Activated naive CD4-positive, alpha-beta T cell treated with anti-CD3 and anti-CD28 coated beads, Interleukin-2, amount 50 U/mL, for 16 hours (primary cell): ENCODE measurements around the gene BMF.
A peak's percentile ranks its signal among the peaks of the same experiment; 100 is the strongest.

Experiments
- DNase-seq: peaks from one replicate; pipeline ENCODE4 v3.0.0-alpha.2; 2020

Gene BMF

DNA sequence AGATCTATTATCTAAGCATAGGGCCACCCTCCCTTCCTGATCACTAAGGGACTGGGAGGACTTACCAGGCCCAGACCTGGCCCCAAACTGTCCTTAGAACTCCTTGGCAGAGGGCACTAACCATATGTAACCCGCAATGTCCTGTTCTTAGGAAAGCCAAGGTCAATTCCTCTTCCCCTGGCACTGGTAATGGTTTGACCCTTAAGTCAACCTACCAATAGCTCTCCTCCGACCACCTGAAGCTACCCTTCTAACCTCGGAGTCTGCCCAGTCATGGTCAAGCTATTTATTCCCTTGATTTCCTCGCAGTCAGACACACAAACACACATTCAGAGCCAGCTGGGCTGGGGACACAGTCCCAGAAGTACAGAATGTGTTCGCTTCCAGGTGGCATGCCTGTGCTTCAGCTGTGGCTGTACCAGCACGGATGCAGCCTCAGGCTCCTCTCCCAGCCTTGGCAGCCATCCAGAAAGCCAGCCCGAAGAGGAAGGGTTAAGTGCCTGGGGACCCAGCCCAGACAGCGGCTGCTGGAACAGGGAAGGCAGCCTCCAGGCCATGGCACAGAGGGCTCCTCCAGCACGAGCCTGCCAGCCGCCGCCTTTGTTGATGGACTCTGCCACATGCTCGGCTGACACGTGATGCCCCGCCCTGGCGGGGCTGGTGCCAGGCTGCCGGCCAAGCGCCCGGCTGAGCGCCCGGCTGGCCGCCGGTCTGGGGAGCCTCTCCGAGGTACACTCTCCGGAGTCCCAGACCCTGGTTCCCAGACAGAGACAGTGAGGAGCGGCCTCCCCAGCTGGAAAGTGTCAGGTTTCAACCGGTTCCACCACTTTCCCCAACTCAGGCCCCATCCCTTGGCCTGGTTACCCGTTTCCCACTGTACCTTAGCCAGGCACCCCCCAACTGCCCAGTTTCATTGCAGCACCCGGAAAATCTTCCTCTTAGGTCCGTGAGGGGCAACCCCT is 5.5 kb downstream of the BMF start:
- DNase-seq, result no peak

DNA sequence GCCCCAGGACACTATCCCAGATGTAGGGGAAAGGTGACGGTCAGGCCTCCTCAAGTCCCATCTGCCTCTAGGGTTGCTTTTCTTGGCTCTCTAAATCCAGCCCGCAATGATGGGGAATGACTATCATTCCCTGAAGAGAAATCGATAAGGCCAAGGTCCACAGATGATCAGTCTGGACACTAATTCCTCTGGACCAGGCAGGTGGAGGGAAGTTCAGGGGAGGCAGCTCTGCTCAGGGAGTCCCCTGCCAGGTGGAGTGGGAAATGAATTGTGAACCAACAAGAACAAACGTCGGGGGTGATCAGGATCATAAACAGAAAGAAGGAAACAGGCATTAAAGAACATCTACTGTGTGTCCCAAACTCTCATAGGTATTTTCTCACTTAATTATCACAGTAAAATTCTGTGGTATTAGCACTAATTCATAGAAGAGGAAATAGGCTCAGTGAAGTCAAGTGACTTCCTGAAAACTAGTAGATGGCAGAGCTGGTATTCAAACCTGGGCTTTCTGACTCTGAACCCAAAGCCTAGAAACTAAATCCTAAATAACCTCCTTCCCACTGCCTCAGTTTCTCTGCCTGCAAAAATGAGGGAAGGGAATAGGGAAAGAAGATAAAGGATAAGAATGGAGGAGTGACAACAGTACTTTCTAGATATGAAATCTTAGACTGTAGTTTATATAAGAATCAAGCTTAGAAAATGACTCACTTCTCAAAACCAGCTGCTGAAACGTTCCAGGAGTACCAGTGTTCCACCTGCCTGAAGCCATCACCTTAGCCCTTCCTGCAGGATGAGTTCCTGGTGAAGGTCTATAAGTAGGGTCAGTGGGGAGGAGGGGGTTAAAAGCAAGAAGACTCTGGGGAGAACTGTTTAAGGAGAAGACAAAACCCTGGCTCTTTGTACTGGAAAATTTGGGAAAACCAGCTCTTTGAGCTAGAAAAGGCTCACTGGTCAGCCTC is 7.5 kb downstream of the BMF start:
- DNase-seq, result no peak

DNA sequence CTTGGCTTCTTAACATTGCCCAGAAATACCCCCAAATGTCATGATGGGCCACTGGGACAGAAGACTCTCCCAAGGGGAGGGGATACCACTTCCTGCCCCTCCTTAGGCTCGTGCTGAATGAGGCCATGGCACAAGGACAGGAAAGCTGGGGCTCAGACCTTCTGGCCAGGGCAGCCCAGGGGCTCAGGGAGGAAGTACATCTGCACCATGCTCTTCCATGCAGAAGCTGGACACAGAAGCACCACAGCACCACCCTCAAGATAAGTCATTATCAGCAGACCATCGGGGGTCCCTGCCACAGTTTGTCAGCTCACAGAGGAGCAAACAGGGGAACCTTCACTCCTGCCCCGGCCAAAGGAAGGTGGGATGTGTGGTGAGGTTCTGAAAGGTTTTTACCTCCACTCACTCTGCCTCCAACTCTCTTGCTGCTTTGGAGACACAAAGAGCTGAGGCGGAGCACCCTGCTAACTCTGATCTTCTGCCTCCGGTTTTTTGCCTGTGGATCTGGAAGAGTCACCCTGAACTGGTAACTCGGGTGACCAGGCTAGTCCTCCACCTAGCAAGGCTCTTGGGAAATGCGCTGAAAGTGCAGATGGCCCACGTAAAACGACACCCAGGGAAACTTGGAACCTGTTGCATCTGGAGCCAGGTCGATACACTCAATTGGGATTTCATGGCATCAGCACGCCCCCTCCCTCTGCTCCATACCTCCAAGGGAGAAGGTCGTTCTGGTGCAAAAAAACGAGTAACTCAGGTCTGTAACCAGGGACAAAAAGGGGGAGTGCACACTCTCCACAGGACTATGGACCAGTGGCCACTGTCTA is 8.3 kb downstream of the BMF start:
- no peak for DNase-seq

DNA sequence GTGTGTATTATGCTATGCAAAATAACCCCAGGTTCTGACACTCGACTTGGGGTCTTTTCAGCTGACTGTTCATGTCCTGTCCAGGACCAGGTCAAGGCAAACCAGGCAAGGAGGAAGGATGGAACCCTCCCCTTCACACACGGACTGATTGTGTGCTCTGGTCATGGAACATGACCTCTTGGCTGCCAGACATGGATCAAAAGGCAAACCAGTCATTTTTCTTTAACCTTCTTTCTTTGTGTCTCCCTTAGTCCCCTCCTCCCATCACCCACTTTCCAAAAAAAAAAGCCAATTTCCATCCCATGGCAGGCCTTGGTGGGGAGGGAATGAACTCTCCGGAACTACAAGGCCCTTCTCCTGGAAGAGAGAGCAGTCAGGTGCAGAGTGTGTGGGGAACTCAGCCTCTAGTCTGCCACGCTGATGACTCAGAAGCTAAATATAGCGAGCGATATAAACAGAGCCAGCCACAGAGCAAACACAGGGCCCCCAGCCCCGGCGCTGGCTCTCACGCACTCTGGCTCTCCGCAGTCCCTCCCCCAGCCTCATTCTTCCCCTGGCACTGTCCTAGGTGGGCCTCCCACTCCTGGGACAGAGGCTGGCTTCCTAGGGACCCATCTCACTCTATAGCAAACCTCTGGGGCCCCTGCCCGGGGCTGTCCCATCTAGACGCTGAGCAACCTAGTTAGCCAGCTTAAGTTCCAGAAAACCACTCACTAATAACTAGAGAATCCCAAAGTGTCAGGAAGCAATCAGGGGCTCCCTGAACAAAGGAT is 10.0 kb downstream of the BMF start:
- DNase-seq, result peak; percentile 83

DNA sequence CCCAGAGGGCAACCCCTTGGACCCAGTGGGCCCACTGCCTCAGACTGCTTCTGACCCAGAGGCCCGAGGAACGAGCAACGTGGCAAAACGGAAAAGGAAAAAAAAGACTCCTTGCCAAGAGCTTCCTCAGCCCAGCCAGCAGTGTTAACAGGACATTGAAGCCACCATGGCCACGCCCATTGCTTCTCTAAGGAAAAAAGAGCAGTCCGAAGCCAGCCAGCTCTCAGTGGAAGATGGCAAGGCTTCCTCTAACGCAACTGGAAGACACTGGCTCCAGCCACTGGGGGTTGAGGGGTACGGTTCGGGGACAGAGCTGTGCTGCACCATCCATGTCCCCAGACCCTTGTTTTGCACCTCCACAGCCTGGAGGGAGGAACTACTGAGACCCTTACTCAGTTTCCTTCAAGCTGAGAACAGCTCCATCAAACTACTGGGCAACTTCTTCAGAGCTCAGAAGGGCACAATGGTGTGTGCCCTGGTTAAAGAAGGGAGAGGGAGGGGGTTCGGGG is 10.7 kb downstream of the BMF start:
- DNase-seq, result no peak

DNA sequence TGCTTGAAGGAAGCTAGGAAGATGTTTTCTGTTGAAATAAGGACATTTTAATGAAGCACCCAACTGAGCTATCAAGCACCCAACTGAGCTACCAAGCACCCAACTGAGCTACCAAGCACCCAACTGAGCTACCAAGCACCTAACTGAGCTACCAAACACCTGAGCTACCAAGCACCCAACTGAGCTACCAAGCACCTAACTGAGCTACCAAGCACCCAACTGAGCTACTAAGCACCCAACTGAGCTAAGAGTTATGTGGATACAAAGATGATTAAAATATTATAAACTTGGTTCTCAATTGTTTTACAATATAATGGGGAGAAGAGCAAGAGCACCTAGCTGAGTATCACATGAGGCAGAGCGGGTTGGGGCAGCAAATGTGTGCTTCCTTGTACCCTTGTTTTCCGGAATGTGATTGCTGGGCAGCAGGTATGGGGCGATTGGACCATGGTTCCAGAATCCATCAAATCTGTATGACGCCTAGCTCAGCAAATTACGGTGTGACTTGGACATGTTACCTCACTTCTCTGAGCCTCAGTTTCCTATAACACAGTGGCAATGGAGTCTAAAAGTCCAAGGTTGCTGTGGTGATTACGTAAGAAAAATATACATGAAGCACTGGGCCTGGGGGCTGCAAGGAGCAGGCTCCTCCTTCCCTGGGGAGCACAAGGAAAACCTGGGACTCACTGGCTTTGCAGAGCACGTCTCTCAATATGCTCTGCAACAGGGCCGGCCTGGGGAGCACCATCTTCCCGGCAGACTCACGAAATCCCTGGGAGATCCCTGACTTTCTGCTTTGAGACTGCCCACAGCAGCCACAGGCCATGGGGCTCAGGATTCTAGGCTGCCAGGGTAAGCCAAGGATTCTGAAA is 11.3 kb downstream of the BMF start:
- DNase-seq, result no peak

DNA sequence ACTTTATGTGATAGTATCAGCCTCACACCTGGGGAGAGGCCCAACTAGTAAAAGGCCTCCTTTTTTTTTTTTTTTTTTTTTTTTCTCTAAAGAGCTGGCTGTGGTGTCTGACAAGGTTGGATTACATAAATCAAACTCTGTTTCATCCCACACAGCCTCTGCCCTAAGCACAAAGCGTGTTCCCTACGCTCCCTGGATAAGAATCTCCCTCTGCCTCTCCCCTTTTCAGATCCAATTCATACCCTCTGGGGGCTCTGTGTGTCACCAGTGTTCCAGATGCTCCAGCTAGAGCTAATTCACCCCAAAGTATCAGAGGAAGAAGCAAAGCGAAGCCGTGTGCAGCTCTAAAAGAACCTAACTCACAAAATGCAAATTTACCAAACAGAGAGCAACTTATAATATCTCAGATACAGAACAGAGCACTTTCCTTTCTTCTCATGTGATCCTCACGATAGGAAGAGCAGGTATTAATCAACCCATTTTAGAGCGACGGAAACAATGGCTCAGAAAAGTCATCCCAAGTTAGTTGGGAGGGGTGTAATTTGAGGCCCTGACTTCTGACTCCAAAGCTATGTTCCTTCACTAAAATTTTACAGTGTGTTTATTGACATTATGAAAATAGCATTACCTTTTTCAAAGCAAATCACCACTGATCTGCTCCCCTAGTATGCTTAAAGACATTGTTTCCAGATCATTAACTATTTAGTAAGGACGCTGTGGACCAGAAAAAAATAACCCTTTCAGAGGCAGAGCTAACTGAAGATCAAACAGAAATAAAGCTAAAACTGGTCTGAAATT is 12.4 kb downstream of the BMF start:
- DNase-seq, result no peak

DNA sequence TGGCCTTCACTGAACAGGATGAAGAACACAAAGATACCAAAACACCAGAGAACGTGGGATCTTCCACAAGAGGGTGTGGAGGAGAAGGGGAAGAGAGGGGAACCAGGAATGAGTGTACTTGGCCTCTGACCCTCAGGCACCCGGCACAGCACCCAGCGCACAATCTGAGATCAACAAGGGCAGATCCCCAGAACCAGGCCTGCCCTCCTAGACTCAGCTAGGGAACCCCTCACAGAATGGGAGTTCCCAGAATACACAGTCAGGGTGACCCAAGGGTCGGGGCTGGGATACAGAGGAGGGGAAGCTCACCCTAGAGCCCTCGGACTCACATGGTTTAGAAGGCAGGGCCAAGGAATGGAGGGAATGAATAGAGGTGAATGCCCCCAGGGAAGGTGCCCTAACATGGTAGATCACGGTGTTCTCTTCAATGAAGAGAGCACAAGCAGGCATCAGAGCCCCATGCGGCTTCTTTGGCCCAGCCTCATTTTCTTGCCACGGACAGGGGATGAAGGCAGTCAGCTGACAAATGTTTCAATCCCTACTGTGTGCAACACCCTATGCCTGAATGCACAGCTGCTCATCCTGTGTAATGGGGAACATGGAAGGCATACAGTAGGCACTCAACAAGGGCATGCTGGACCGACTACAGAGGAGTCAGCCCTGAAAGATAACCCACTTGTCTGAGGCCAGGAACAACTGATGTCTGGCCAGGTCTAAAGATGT is 13.1 kb downstream of the BMF start:
- no peak for DNase-seq

DNA sequence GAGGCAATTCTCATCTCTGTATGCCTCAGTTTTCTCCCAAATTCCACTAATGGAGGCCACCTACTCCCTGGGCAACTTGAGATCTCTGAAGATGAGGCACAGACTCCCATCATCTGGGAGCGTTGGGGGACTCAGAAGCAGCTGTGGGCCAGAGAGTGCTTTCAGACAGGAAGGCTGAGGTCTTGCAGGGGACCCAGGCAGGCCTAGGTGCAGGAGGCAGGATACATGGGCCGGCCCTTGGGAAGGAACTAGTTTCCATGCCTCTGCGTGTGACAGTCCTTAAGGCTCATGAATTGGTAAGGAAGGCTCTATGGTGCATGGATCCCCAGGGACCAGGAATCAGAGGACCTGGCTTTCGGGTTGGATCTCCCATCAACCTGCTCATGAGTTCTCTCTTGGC is 14.5 kb downstream of the BMF start:
- DNase-seq, result no peak

DNA sequence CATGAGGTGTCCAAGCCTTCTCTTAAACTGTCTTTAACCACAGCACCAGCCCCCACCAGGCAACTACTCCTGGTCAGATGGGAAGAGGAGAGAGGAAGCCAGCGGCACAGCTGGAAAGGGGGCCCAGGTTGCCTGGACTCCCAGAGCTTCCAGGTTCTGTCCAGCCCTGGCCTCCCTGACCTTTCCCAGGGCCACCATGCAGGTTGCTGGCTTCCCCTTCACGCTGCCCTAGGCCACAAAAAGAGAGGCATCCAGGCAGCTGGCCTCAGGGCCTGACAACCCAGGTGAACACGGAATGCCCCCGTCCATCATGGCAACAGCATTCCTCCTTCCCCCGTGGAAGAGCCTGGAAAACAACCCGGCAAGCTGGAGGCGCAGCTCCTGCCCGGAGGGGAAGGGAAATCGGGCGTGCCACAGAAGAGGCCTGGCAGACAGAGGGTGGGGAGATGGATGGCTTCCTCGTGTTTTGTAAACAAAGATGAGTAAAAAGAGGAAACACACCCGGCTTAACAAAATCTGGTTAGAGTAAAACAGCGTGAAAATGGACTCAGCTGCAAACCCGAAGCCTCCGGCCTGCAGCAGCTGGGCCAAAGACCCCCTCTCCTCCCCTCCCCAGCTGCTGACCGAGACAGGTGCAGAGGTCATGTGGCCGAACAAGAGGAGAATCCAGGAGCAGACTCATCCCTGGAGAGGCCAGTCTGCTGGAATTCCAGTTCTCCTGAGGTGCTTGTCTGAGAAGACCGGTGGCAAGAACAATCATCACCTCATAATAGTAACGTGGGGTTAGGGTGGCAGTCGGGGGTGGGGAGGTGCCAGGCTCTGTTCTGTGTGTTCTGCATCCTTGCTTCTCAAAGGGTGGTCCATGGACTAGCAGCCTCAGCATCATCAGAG is 15.5 kb downstream of the BMF start:
- no peak for DNase-seq

DNA sequence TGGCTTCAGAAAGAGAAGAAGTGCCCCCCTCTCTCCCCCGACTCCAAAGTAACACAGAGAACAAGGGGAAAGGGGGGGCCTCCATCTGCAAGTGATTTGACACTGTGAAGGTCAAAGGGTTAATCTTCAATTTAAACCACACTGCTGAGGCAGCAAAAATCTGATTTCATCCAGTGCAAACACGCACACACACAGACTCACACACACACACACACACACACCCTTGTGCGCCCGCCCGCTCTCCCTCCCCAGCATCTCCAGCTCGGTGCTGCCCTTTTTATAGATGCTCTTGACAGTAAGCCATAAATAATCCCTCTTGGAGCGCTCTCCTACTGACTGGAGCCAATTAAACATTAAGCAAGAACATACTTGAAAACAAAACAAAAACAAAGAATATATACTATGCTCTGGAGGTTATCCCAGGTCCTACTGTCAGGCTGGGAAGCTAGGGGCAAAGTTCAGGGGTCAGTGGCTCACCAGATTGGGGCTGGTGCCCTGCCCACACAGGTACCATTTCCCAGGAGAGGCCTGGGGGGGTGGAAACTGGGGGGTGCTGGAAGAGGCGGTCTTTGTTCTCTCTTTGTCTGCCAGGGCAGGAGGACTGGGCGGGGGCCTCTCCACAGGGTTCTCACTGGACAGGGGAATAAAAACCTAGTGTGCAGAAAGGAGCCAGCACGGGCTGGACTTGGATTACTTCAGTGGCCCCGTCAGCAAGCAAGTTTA is 16.3 kb downstream of the BMF start:
- no peak for DNase-seq

DNA sequence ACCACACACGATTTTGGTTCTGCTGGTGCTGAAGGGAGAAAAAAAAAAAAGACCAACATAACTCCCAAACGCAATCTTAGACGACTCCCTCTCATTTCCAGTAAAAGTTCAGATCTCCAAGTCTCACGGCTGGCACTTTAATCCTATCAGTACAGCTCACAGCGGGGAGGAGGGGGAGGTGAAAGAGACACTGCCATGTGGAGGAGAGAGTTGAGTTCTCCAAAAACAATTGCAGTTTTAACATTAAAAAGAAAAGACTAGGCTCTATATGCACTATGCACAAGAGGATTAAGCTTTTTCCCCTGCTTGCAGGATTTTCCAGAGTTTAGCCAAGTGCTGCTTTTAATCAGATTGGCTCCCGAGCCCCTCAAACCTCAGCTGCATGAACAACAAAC is 16.8 kb downstream of the BMF start:
- no peak for DNase-seq

DNA sequence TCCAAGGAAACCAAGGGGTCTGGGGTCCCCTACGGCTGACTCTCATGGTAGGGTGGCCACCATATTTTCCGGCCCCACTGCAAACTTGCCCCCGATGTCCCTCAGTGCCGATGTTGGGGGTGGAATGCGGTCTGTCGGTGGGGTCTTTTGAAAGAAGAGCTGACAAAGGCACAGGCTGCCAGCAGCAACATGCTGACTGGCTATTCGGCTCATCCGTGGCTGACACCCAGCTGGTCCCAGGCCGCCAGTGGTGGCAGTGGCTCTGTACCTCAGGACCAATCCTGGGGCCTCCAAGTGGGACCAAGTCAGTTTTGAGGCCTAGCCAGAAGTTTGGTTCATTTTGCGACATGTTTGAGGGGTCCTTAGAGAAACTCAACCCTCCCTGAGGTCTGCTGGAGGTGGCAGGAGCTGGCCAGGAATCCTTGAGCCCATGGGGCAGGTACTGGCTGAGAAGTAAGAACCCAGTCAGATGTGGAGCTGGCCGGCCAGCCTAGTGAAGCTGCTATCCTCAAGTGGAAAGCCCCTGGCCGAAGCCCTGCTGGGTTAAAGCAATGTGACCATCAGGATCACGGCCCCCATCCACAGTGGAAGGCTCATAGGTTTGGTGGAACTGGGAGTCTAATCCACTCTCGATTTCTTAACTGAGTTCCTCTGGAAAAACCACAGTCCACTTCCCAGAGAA is 17.8 kb downstream of the BMF start:
- DNase-seq, result no peak

DNA sequence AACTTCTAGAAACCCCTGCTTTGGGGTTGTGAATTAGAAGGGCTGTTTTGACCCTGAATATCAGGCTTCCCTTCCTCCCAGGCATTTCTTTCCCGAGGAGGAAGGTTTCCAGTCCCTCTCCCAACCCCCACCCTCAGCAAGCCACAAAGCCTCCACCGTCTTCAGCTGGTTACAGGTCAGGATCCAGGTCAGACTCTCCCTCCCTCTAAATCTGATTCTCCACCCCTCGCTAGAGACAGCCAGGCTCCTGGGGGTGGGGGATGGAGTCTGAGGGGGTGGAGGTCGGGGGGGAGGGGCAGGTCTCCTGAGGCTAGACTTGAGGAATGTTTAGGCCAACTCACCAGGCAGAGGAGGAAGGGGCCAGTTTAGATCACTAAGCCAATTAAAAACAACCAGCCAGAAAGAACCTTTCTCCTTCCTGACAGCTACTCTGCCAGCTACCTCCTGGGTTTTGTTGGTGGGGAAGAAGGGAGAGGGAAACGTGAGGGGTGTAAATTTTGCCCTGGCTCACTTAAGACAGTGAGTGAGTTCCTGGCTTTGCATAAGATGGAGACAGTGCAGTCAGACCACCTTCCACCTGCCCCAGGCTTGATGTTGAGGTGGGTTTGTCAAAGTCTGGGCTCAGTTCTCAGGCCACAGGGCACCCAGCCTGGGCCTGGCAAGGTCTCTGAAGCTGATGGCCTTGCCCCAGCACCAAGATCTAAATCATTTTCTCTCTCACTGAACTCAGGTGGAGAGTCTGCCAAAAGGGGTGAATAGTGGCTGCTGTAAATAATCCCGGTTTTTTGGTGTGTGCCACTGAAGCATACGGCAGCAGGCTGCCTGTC is 19.5 kb downstream of the BMF start:
- no peak for DNase-seq

DNA sequence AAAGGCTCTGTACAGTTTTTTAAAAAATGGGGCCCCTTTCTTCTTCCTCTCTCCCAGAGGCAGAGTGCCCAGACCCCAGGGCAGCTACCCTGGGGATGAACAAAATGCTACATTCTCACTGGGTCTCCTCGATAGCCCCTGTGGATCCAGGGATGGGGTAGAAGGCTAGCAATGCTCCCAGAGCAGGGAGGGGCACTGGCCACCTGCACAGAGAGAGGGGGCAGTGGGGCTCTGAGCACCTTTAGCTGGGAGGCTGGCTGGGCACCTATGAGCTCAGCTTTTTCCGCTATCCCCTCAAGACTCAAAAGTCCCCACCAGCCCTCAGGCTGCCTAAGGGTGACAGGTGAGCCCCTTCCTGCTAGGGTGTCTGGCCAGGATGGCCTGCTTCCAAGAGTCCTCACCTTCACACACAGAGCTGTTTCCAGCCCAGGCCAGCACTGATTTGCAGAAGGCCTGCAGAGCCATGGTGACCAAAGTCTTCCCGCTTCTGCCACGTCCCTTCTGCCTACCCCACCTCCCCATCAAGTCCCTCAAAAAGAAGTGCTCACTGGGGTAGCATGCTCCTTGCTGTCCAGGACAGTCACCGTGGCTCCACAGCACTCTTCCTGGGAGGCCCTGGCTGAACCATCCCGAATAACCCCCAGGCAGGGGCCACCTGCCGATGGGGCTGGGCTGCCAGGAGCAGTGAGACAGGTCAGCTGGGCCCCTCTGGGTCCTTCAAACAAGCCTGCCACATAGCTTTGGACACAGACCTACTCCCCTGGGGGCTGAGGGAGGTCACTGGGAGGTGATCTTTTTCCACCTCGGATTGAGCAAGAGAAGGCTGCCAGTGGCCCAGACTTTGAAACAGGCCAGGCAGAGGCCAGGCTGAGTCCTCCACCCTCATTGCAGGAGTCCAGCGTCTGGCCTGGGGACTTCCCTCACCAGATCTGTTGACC is 20.4 kb downstream of the BMF start:
- DNase-seq, result no peak
